Heart right ventricle (tissue), 16 donors: ENCODE data around the gene NR5A1. TPM values are rescaled to one million over a fixed set of nuclear protein-coding genes. Genes with fewer than 3 reads are reported as not detected.

Experiments used
- ATAC-seq, 8 donors: fragments of 200-7000 bp; cut with Tn5 transposase; one replicate each; pipeline ENCODE4 v1.9.1; 2020; ENCODE audit warnings: mild to moderate bottlenecking in 8 of 8, moderate library complexity in 8 of 8, moderate number of reproducible peaks in 1 of 8
- DNase-seq, 2 donors: peaks; one replicate each; pipeline ENCODE4 v3.0.0-alpha.2; 2020
- H3K27ac ChIP-seq, 10 donors: fragments of 200-600 bp; sonication (generic) in 2 of 10; one replicate each; pipeline versions ENCODE4 v1.5.0 to v1.8.0; 2020 to 2022; ENCODE audit warnings: mild to moderate bottlenecking in 3 of 10
- H3K27me3 ChIP-seq, 7 donors: fragments of 200-600 bp; one replicate each; pipeline ENCODE4 v1.8.0; 2021 to 2022; ENCODE audit warnings: mild to moderate bottlenecking in 2 of 7
- H3K36me3 ChIP-seq, 9 donors: fragments of 200-600 bp; sonication (generic) in 1 of 9; one replicate each; pipeline versions ENCODE4 v1.5.0 to v1.8.0; 2020 to 2022; ENCODE audit warnings: mild to moderate bottlenecking in 2 of 9
- H3K4me1 ChIP-seq, 9 donors: fragments of 200-600 bp; sonication (generic) in 1 of 9; one replicate each; pipeline versions ENCODE4 v1.5.0 to v1.8.0; 2020 to 2022; ENCODE audit warnings: mild to moderate bottlenecking in 4 of 9
- H3K4me3 ChIP-seq, 10 donors: fragments of 200-600 bp; sonication (generic) in 2 of 10; one replicate each; pipeline versions ENCODE4 v1.5.0 to v1.8.0; 2020 to 2022; ENCODE audit warnings: mild to moderate bottlenecking in 7 of 10, moderate library complexity in 2 of 10
- H3K9me3 ChIP-seq, 11 donors: fragments of 200-600 bp in 10 of 11; sonication (generic) in 2 of 11; one replicate each; pipeline versions ENCODE4 v1.5.0 to v1.8.0; 2013 to 2022; ENCODE audit warnings: mild to moderate bottlenecking in 2 of 11, control low read depth in 1 of 11, moderate library complexity in 1 of 11
- WGBS, 2 donors: extraction: QIAGEN DNeasy Blood & Tissue Kit; methylation state at CpG; one replicate each; pipeline ENCODE4 v1.1.7; 2013; ENCODE audit warnings: inconsistent platforms in 1 of 2; 5-methylcytosine and 5-hydroxymethylcytosine counted together
- intact Hi-C, 10 donors: fragments of 100-400 bp; cut with DNase I; formaldehyde crosslinking; loops; one replicate each; pipeline versions ENCODE4 v1.11.1 to v1.14.2; 2022
- polyA plus RNA-seq, 2 donors: library from polyadenylated mRNA; stranded (reverse); fragments of 200-250 nt; gene quantifications; one replicate each; pipeline ENCODE4 v1.2.3, GENCODE V29; 2013
- total RNA-seq, 10 donors: library from RNA; stranded (reverse); fragmentation: NEBNext Ultra II Directional in 3 of 10; extraction: Animal tissue kit (Norgen Biotek cat#: 25700) in 3 of 10; gene quantifications; one replicate each; pipeline versions ENCODE4 v1.2.1 to v1.2.4, GENCODE V29; 2021 to 2023
- TF ChIP-seq, protein P1 (sequence below), 9 donors: fragments of 200-600 bp; sonication (generic) in 2 of 9; IDR thresholded peaks; one replicate each; pipeline versions ENCODE4 v1.5.0 to v1.8.0; 2021 to 2022; ENCODE audit warnings: antibody characterized with exemption in 9 of 9, mild to moderate bottlenecking in 5 of 9, moderate library complexity in 1 of 9
- donor health status: Arrhythmogenic right ventricular cardiomyopathy.
- donor health status: ischemic (EF 13 %, LVEDD 7.1; RV severe dilation, severe dysfunction).
- donor health status: healthy with polysubstance abuse.
- donor health status: DM: no; HTN: yes; CAD: no.
- donor health status: DM: no; HTN: no; CAD: no.
- donor health status: ischemic (EF 25% LVEDD 6.9; RV normal size, moderate dysfunction).
- donor health status: ischemic (EF 25% LVEDD 5.7; RV mildly dilated, moderate dysfunction).
- donor health status: healthy.
- donor health status: DM: yes; HTN: yes; CAD: no.
- donor health status: Ischemic cardiomyopathy.
- donor health status: ischemic (EF 35%, LVEDD 5.7; RV mildly dilated, moderate dysfunction).
- donor health status: nonischemic (EF 11% LVEDD 7.7; RV severe dilation, severe dysfunction).
- donor health status: DM: yes; HTN: yes; CAD: no.
- donor health status: PGD.
- donor health status: ischemic (EF 29% LVEDD 5.4; RV normal size, mild dysfunction).
- donor health status: nonischemic (EF 23%, LVEDD 6.1; RV moderate dilation, normal function).

NR5A1 gene
- total and polyA plus RNA-seq, 12 donors: 0.01 to 0.15 TPM; not detected in 10

DNA sequence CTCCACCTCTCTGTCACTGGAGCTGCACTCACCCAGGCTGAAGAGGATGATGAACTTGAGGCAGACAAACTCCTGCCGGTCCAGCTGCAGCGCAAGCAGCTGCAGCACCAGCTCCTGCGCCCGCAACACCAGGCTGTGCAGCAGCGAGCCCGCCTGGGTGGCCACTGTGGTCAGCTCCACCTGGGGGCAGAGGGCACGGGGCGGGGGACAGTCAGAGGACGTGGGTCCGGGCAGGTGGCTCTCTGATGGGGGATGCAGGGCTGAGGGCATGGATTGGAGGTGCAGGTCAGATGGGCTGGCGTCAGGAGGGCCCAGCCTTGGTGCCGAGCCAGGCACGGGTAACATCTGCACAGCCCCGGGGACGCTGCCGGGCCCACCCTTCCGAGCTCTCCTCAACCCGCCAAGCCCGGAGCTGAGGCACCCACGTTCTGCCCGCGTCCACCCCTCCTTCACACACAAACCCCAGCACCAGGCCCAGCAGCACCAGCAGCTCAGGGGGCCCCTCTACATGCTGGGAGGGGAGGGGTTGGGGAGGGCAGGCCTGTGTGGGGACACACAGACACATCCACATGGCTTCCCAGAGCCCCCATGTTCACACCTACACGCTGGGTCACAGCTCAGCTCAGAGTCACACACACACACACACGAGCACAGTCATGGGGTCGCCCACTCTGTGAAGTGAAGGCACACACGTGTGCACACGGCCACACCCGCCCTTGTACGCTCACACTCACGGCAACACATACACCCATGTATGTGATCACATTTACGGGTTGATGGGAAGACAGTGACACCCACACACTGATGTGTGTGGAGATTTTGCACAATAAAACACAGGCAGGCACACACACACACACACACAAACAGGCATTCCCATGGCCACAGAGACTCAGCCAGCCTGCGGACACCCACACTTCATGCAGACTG, 15.9 kb downstream of the NR5A1 start:
- Histone ChIP-seq H3K4me3 (no peak overlapping the region), H3K4me1 (no peaks in the 10 kb centered on the region), H3K9me3 (no peaks in the 10 kb centered on the region), H3K36me3 (no peaks in the 10 kb centered on the region), H3K27me3 (peaks cover 0 to 60% (median 26%) of the 10 kb centered on the region in 7 donors), H3K27ac (no peak overlapping the region)
- TF ChIP-seq, protein P1, sequence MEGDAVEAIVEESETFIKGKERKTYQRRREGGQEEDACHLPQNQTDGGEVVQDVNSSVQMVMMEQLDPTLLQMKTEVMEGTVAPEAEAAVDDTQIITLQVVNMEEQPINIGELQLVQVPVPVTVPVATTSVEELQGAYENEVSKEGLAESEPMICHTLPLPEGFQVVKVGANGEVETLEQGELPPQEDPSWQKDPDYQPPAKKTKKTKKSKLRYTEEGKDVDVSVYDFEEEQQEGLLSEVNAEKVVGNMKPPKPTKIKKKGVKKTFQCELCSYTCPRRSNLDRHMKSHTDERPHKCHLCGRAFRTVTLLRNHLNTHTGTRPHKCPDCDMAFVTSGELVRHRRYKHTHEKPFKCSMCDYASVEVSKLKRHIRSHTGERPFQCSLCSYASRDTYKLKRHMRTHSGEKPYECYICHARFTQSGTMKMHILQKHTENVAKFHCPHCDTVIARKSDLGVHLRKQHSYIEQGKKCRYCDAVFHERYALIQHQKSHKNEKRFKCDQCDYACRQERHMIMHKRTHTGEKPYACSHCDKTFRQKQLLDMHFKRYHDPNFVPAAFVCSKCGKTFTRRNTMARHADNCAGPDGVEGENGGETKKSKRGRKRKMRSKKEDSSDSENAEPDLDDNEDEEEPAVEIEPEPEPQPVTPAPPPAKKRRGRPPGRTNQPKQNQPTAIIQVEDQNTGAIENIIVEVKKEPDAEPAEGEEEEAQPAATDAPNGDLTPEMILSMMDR (IDR thresholded peaks at IDR 0.05): no peak
- ATAC-seq: no peak
- intact Hi-C loops: no loop called here
- 82 to 90% methylated on average over 32 of the region's 32 CpGs for WGBS, 2 donors
- DNase-seq: no peak

DNA sequence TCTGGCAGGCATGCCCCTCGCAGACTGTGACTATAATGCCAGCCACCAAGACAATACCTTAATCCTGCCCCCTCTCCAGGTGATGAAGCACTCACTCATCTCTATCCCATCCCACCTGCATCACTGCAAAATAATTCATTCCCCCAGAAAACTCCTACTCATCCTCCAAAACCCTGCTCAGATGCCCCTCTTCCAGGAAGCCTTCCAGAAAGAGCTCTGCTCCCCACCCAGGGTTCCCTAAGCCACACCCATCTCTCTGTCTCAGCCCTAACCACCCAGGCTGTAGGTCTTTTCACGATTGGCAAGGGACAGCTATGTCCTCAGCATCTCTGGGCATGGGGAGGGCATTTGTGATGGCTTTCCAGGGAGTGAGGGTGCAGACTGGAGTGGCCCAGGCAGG, 17.2 kb downstream of the NR5A1 start:
- Histone ChIP-seq H3K27me3 (peaks cover 0 to 71% (median 35%) of the 10 kb centered on the region in 7 donors), H3K4me3 (no peak overlapping the region), H3K27ac (no peak overlapping the region), H3K9me3 (no peaks in the 10 kb centered on the region), H3K4me1 (no peaks in the 10 kb centered on the region), H3K36me3 (no peaks in the 10 kb centered on the region)
- intact Hi-C loops: no loop called here
- DNase-seq: no peak
- TF ChIP-seq, protein P1 (IDR thresholded peaks at IDR 0.05): no peak
- ATAC-seq: no peak
- WGBS, 2 donors: 75 to 83% methylated on average over 2 of the region's 2 CpGs

DNA sequence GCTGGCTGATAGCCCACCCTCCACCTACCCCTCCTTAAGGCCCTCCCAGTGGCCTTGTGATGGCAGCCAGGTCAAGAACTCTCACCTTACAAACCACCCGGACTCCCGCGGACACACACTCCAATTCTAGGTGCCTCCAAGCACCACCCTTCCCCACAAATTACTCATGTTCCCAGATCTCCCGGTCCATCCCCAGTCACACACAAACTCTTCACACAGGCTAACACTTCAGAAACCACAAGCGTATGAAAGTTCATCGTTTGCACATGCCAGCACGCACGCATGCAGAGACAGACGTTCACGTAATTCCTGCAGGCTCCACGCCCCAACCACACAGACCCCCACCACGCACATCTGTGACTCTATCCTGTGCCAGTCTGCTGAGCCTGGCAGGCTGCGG, 18.0 kb downstream of the NR5A1 start:
- Histone ChIP-seq H3K4me1 (no peaks in the 10 kb centered on the region), H3K27ac (no peak overlapping the region), H3K9me3 (no peaks in the 10 kb centered on the region), H3K4me3 (no peak overlapping the region), H3K27me3 (peaks cover 0 to 75% (median 38%) of the 10 kb centered on the region in 7 donors), H3K36me3 (no peaks in the 10 kb centered on the region)
- ATAC-seq (no peak), DNase-seq (no peak)
- intact Hi-C loops: no loop called here
- TF ChIP-seq, protein P1 (IDR thresholded peaks at IDR 0.05): no peak
- WGBS, 2 donors: 67 to 69% methylated on average over 13 of the region's 13 CpGs

DNA sequence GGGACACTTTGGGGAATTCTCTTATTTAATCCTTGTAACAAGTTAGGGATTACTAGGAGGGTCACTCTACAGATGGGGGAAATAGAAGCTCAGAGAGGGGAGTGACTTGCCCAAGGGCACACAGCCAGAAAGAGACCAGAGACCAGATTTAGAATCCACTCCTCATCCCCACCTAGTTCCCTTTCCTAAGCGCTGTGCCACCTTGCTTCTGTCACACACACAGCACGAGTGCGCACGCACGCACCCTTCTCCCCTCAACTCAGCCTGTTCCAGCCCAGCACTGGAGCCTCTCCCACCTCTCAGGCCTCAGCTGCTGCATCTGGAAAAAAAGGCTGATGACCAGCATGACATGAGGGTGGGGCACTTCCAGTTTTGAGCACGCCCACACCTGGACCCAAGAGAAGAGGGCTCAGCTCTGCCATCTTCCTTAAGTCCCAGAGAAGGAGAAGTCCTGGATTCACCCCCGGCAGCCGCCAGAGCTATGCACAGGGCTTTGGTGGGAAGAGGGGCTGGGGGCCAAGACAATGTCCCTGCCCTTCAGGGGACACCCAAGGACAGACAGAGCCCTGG, 18.5 kb downstream of the NR5A1 start:
- no peaks in the 10 kb centered on the region for H3K9me3 ChIP-seq
- no peak overlapping the region for H3K27ac ChIP-seq
- ATAC-seq: no peak
- peaks cover 0 to 80% (median 41%) of the 10 kb centered on the region in 7 donors for H3K27me3 ChIP-seq
- DNase-seq: no peak
- no peaks in the 10 kb centered on the region for H3K36me3 ChIP-seq
- intact Hi-C loops: no loop called here
- WGBS, 2 donors: 88 to 94% methylated on average over 8 of the region's 8 CpGs
- TF ChIP-seq, protein P1 (IDR thresholded peaks at IDR 0.05): no peak
- no peak overlapping the region for H3K4me3 ChIP-seq
- no peaks in the 10 kb centered on the region for H3K4me1 ChIP-seq
